GM19035 (cell line): Measurements from ENCODE around the gene SORL1.

Experiments used
- ATAC-seq: cut with Tn5 transposase; IDR thresholded peaks from one replicate; pipeline ENCODE4 v1.9.1; 2021; ENCODE audit not compliant: unreplicated experiment

SORL1 gene

GRCh38 chr11:121453589-121454299, 1.6 kb downstream of the SORL1 start:
- ATAC-seq: no peak

GRCh38 chr11:121455115-121455514, 3.0 kb downstream of the SORL1 start:
- no peak for ATAC-seq

GRCh38 chr11:121456151-121456550, 4.0 kb downstream of the SORL1 start:
- ATAC-seq: no peak

GRCh38 chr11:121456816-121457431, 4.8 kb downstream of the SORL1 start:
- ATAC-seq: no peak

- ATAC-seq: no peak
Measured at GRCh38 chr11:121458551-121458950, 6.4 kb downstream of the SORL1 start.

GRCh38 chr11:121459413-121460017, 7.4 kb downstream of the SORL1 start:
- no peak for ATAC-seq

GRCh38 chr11:121460941-121461514, 8.9 kb downstream of the SORL1 start:
- no peak for ATAC-seq

GRCh38 chr11:121461843-121462242, 9.7 kb downstream of the SORL1 start:
- no peak for ATAC-seq

GRCh38 chr11:121463689-121464335, 11.7 kb downstream of the SORL1 start:
- ATAC-seq: peak; percentile 1

GRCh38 chr11:121464352-121464946, 12.3 kb downstream of the SORL1 start:
- ATAC-seq: peak; percentile 43

- no peak for ATAC-seq
Measured at GRCh38 chr11:121465709-121466062, 13.6 kb downstream of the SORL1 start.

- no peak for ATAC-seq
Measured at GRCh38 chr11:121466063-121466794, 14.1 kb downstream of the SORL1 start.

GRCh38 chr11:121467471-121467870, 15.4 kb downstream of the SORL1 start:
- no peak for ATAC-seq

GRCh38 chr11:121467965-121468364, 15.9 kb downstream of the SORL1 start:
- peak; percentile 50 for ATAC-seq

GRCh38 chr11:121469910-121470309, 17.8 kb downstream of the SORL1 start:
- no peak for ATAC-seq

- no peak for ATAC-seq
Measured at GRCh38 chr11:121471167-121471566, 19.1 kb downstream of the SORL1 start.

GRCh38 chr11:121472312-121472711, 20.2 kb downstream of the SORL1 start:
- ATAC-seq: no peak

- ATAC-seq: no peak
Measured at GRCh38 chr11:121473064-121473777, 21.1 kb downstream of the SORL1 start.

- ATAC-seq: no peak
Measured at GRCh38 chr11:121474680-121475079, 22.6 kb downstream of the SORL1 start.
